ENCODE data around the gene SLC22A23. TPM values are rescaled to one million over a fixed set of nuclear protein-coding genes. Genes with fewer than 3 reads are reported as not detected.

The SLC22A23 gene
- total and polyA plus RNA-seq, 4 donors, result 4.9 to 45.4 (median 19.7) TPM

- TF ChIP-seq REST (IDR thresholded peaks at IDR 0.05), result no peak
- TF ChIP-seq YY1 (IDR thresholded peaks at IDR 0.05), result no peak
- TF ChIP-seq NR2F2 (IDR thresholded peaks at IDR 0.05), result no peak
- TF ChIP-seq GABPA (IDR thresholded peaks at IDR 0.05 in 1 of 2, conservative IDR thresholded peaks at IDR 0.05 in 1 of 2), result no peak
- no peak for TF ChIP-seq FOXA2 (IDR thresholded peaks at IDR 0.05)
- no peak for TF ChIP-seq FOXA1 (IDR thresholded peaks at IDR 0.05)
- no peak for TF ChIP-seq EGR1 (IDR thresholded peaks at IDR 0.05; ENCODE audit: low read depth in 2 of 2)
- no peak for TF ChIP-seq MAX (IDR thresholded peaks at IDR 0.05)
- no peak for TF ChIP-seq SP1 (IDR thresholded peaks at IDR 0.05)
- TF ChIP-seq RAD21 (IDR thresholded peaks at IDR 0.05), result no peak
- TF ChIP-seq HNF4G (IDR thresholded peaks at IDR 0.05), result no peak
- no peak for TF ChIP-seq ATF3 (IDR thresholded peaks at IDR 0.05)
- TF ChIP-seq HNF4A (conservative IDR thresholded peaks at IDR 0.05), result no peak
- TF ChIP-seq RXRA (IDR thresholded peaks at IDR 0.05), result no peak
- TF ChIP-seq ZBTB33 (IDR thresholded peaks at IDR 0.05), result no peak
- Histone ChIP-seq H3K36me3 (ENCODE audit: control insufficient read depth in 4 of 4, insufficient read depth in 3 of 4, low read depth in 1 of 4, low read length in 3 of 4) (peaks cover 0 to 1% (median 0%) of the 10 kb centered on the region in 4 donors), H3K9me3 (ENCODE audit: control insufficient read depth in 4 of 4, low read length in 3 of 4) (no peaks in the 10 kb centered on the region), H3K9ac (ENCODE audit: low read depth in 1 of 2, low read length in 2 of 2) (no peak overlapping the region), H3K4me1 (ENCODE audit: control insufficient read depth in 4 of 4, insufficient read depth in 4 of 4, low read length in 3 of 4) (peaks cover 0 to 5% (median under 1%) of the 10 kb centered on the region in 4 donors), H3K27me3 (ENCODE audit: control insufficient read depth in 4 of 4, insufficient read depth in 4 of 4, low read length in 3 of 4) (no peaks in the 10 kb centered on the region), H3K27ac (ENCODE audit: low read depth in 1 of 2, low read length in 2 of 2) (no peak overlapping the region), H3K4me3 (ENCODE audit: low read depth in 1 of 3, low read length in 3 of 3) (no peak overlapping the region)
- no peak for DNase-seq (ENCODE audit: low spot score)
- WGBS, result 77% methylated on average over 10 of the region's 10 CpGs
Observed at GRCh38 chr6:3328796-3329195, 128.1 kb downstream of the SLC22A23 start.

- H3K4me1 ChIP-seq (ENCODE audit: control insufficient read depth in 4 of 4, insufficient read depth in 4 of 4, low read length in 3 of 4), result no peaks in the 10 kb centered on the region
- 92% methylated on average over 12 of the region's 12 CpGs for WGBS
- no peaks in the 10 kb centered on the region for H3K9me3 ChIP-seq (ENCODE audit: control insufficient read depth in 4 of 4, low read length in 3 of 4)
- H3K36me3 ChIP-seq (ENCODE audit: control insufficient read depth in 4 of 4, insufficient read depth in 3 of 4, low read depth in 1 of 4, low read length in 3 of 4), result peaks cover 0 to 1% (median 0%) of the 10 kb centered on the region in 4 donors
- TF ChIP-seq NR2F2 (IDR thresholded peaks at IDR 0.05) (no peak), JUND (IDR thresholded peaks at IDR 0.05) (no peak), HNF4G (IDR thresholded peaks at IDR 0.05) (no peak), RXRA (IDR thresholded peaks at IDR 0.05) (no peak), SP1 (IDR thresholded peaks at IDR 0.05) (no peak), ZBTB33 (IDR thresholded peaks at IDR 0.05) (no peak), GABPA (IDR thresholded peaks at IDR 0.05 in 1 of 2, conservative IDR thresholded peaks at IDR 0.05 in 1 of 2) (no peak), MAX (IDR thresholded peaks at IDR 0.05) (no peak), EGR1 (IDR thresholded peaks at IDR 0.05; ENCODE audit: low read depth in 2 of 2) (no peak), RAD21 (IDR thresholded peaks at IDR 0.05) (no peak)
- H3K27ac ChIP-seq (ENCODE audit: low read depth in 1 of 2, low read length in 2 of 2), result no peak overlapping the region
- no peak overlapping the region for H3K4me3 ChIP-seq (ENCODE audit: low read depth in 1 of 3, low read length in 3 of 3)
- H3K27me3 ChIP-seq (ENCODE audit: control insufficient read depth in 4 of 4, insufficient read depth in 4 of 4, low read length in 3 of 4), result no peaks in the 10 kb centered on the region
- DNase-seq (ENCODE audit: low spot score), result no peak
- H3K9ac ChIP-seq (ENCODE audit: low read depth in 1 of 2, low read length in 2 of 2), result no peak overlapping the region
Observed at GRCh38 chr6:3328145-3328544, 128.7 kb downstream of the SLC22A23 start.
